K562 (cell line): Measurements from ENCODE around the gene GBA2. TPM values are rescaled to one million over a fixed set of nuclear protein-coding genes. Genes with fewer than 3 reads are reported as not detected.

Source experiments
- EP400 ChIP-seq: fragments of 450-650 bp; IDR thresholded peaks from 2 replicates; pipeline ENCODE4 v1.6.1; 2017; ENCODE audit warnings: antibody characterized with exemption, mild to moderate bottlenecking, moderate library complexity
- MNT ChIP-seq, 2 experiments: fragments of 450-650 bp; conservative IDR thresholded peaks; 2 replicates each; pipeline ENCODE4 v1.6.1; 2017; ENCODE audit warnings: mild to moderate bottlenecking in 2 of 2, moderate library complexity in 2 of 2
- MTA3 ChIP-seq: fragments of 450-650 bp; formaldehyde crosslinking; IDR thresholded peaks from 2 replicates; pipeline ENCODE4 v1.6.1; 2017; ENCODE audit warnings: mild to moderate bottlenecking, borderline replicate concordance
- NR2C2 ChIP-seq, 2 experiments: fragments of 200-800 bp in 1 of 2; sonication (Bioruptor generic) in 1 of 2; sonication (generic) in 1 of 2; formaldehyde crosslinking in 1 of 2; IDR thresholded peaks; 2 replicates each; pipeline versions ENCODE4 v1.6.1 to v1.8.0; 2016 to 2022; ENCODE audit warnings: mild to moderate bottlenecking in 1 of 2, missing compliant biosample characterization in 1 of 2, missing genetic modification characterization in 1 of 2, missing genetic modification reagents in 1 of 2
- POLR2B ChIP-seq: fragments of 450-650 bp; IDR thresholded peaks from 2 replicates; pipeline ENCODE4 v1.6.1; 2018; ENCODE audit warnings: low read depth; ENCODE audit not compliant: partially characterized antibody
- VEZF1 ChIP-seq: fragments of 200-800 bp; sonication (Bioruptor generic); IDR thresholded peaks from 2 replicates; pipeline ENCODE4 v1.6.1; 2017; ENCODE audit warnings: missing genetic modification characterization, missing compliant biosample characterization
- polyA plus RNA-seq, 8 experiments: library from polyadenylated mRNA; depleted of rRNA in 4 of 8; stranded (reverse) in 5 of 8; unstranded in 3 of 8; fragments of >200 nt; fragmentation: Nextera tagmentation in 2 of 8; fragmentation: Illumina TruSeq in 1 of 8; extraction: Ambion mirVana in 2 of 8; extraction: Trizol in 1 of 8; gene quantifications; 2 replicates each; pipeline versions ENCODE4 v1.2.1 to v1.2.3, GENCODE V29; 2011 to 2014; ENCODE audit warnings: inconsistent platforms in 1 of 8, missing spikeins in 1 of 8
- total RNA-seq, 7 experiments: library from RNA; depleted of rRNA in 6 of 7; stranded (reverse); fragments of >200 nt in 6 of 7; fragmentation: Illumina TruSeq in 2 of 7; extraction: Trizol in 2 of 7; gene quantifications; 2 replicates each; pipeline versions ENCODE4 v1.2.1 to v1.2.3, GENCODE V29; 2011 to 2021; ENCODE audit warnings: low replicate concordance in 1 of 7
- TF ChIP-seq, protein P1 (sequence below): fragments of 250-450 bp; sonication (Bioruptor Pico); IDR thresholded peaks from 2 replicates; pipeline ENCODE4 v1.8.0; 2022; ENCODE audit warnings: inconsistent platforms, mild to moderate bottlenecking, moderate library complexity, borderline replicate concordance

The GBA2 gene
- total and polyA plus RNA-seq, 9 of the 15 experiments (the other 6 are each of a cell fraction or from before 2014, with no cell fraction given): 14.1 to 60.4 (median 32.1) TPM

DNA sequence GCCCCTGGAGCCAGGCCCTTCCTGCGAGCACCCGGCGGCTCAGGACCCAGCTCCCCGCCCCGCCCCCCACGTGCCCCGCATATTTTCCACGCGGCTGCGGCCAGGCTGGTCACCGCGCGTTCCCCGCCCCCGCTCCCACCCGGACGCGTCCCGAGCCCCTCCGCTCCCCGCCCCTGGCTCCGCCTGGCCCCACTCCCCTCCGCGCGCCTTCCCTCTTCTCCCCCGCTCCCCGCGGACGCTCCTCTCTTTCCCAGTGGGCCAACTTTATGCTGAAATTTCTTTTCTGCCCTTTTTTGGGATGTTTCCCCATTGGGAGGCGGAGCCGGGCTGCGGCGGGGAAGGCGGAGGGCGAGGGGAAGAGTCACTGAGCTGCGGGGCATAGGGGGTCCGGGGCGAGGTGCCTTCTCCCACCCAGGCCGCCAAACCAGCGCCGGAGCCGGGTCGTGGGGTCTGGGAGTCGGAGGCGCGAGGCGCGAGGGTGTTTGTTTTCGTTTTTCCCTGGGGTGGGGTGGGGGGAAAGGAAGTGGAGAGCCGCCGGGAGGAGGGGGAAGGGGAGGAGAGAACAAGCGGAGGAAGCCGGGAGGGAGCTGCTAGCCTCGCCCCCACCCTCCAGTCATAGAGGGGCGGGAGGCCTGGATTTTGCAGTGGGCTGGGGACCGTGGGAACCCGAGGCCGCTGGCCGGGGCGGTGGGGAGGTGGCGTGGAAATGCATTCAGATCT, 58.3 kb downstream of the GBA2 start (continued):
- TF ChIP-seq NR2C2 (CRISPR knock-in tag; IDR thresholded peaks at IDR 0.05) (no peak), NR2C2 (tag; IDR thresholded peaks at IDR 0.05) (no peak), POLR2B (peak; percentile 59), EP400 (peak; percentile 53; the same call in 1 of the 2 replicates), MTA3 (no peak), MNT (conservative IDR thresholded peaks at IDR 0.05) (peak; percentile 42 to 78; a peak in 1 of 4 replicates), VEZF1 (CRISPR knock-in tag) (peak; percentile 87)
- TF ChIP-seq, protein P1, sequence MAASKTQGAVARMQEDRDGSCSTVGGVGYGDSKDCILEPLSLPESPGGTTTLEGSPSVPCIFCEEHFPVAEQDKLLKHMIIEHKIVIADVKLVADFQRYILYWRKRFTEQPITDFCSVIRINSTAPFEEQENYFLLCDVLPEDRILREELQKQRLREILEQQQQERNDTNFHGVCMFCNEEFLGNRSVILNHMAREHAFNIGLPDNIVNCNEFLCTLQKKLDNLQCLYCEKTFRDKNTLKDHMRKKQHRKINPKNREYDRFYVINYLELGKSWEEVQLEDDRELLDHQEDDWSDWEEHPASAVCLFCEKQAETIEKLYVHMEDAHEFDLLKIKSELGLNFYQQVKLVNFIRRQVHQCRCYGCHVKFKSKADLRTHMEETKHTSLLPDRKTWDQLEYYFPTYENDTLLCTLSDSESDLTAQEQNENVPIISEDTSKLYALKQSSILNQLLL (CRISPR knock-in tag): no peak
- TF ChIP-seq, all 486 proteins: peak for 27
